ENCODE measurements around the gene MYOM1. TPM values are rescaled to one million over a fixed set of nuclear protein-coding genes. Genes with fewer than 3 reads are reported as not detected.

MYOM1 gene
- total RNA-seq, 1 donor from 2014 or later: 1.1 TPM

GRCh38 chr18:3157606-3158005, 62.2 kb downstream of the MYOM1 start:
- Mint-ChIP-seq H3K27me3 (no peaks in the 10 kb centered on the region), H3K4me1 (ENCODE audit: low read depth) (no peaks in the 10 kb centered on the region), H3K4me3 (ENCODE audit: low read depth) (no peak overlapping the region), H3K27ac (no peak overlapping the region), H3K36me3 (ENCODE audit: insufficient read depth) (no peaks in the 10 kb centered on the region), H3K9me3 (ENCODE audit: low read depth) (no peaks in the 10 kb centered on the region)
- no peak for TF ChIP-seq CTCF (IDR thresholded peaks at IDR 0.05; ENCODE audit: unreplicated experiment)
- DNase-seq (ENCODE audit: low spot score, unreplicated experiment): no peak

GRCh38 chr18:3157086-3157485, 62.7 kb downstream of the MYOM1 start:
- Mint-ChIP-seq H3K4me3 (ENCODE audit: low read depth) (no peak overlapping the region), H3K4me1 (ENCODE audit: low read depth) (no peaks in the 10 kb centered on the region), H3K9me3 (ENCODE audit: low read depth) (no peaks in the 10 kb centered on the region), H3K27me3 (no peaks in the 10 kb centered on the region), H3K27ac (no peak overlapping the region), H3K36me3 (ENCODE audit: insufficient read depth) (no peaks in the 10 kb centered on the region)
- DNase-seq (ENCODE audit: low spot score, unreplicated experiment): no peak
- TF ChIP-seq CTCF (IDR thresholded peaks at IDR 0.05; ENCODE audit: unreplicated experiment): no peak

GRCh38 chr18:3156325-3156640, 63.5 kb downstream of the MYOM1 start:
- no peaks in the 10 kb centered on the region for H3K4me1 Mint-ChIP-seq (ENCODE audit: low read depth)

GRCh38 chr18:3154214-3154613, 65.6 kb downstream of the MYOM1 start:
- no peak for TF ChIP-seq CTCF (IDR thresholded peaks at IDR 0.05; ENCODE audit: unreplicated experiment)
- Mint-ChIP-seq H3K36me3 (ENCODE audit: insufficient read depth) (no peaks in the 10 kb centered on the region), H3K27me3 (peaks cover 3% of the 10 kb centered on the region), H3K9me3 (ENCODE audit: low read depth) (no peaks in the 10 kb centered on the region), H3K27ac (no peak overlapping the region), H3K4me1 (ENCODE audit: low read depth) (no peaks in the 10 kb centered on the region), H3K4me3 (ENCODE audit: low read depth) (no peak overlapping the region)
- no peak for DNase-seq (ENCODE audit: low spot score, unreplicated experiment)

More at GRCh38 chr18:3156325-3156640, 63.5 kb downstream of the MYOM1 start:
- Mint-ChIP-seq H3K27me3 (peaks cover 3% of the 10 kb centered on the region), H3K36me3 (ENCODE audit: insufficient read depth) (no peaks in the 10 kb centered on the region), H3K9me3 (ENCODE audit: low read depth) (no peaks in the 10 kb centered on the region), H3K4me3 (ENCODE audit: low read depth) (no peak overlapping the region), H3K27ac (no peak overlapping the region)
- no peak for TF ChIP-seq CTCF (IDR thresholded peaks at IDR 0.05; ENCODE audit: unreplicated experiment)
- DNase-seq (ENCODE audit: low spot score, unreplicated experiment): no peak

GRCh38 chr18:3153107-3153704, 66.6 kb downstream of the MYOM1 start:
- no peaks in the 10 kb centered on the region for H3K36me3 Mint-ChIP-seq (ENCODE audit: insufficient read depth)
- TF ChIP-seq CTCF (IDR thresholded peaks at IDR 0.05; ENCODE audit: unreplicated experiment): no peak
- H3K27me3 Mint-ChIP-seq: peaks cover 3% of the 10 kb centered on the region
- no peak overlapping the region for H3K4me3 Mint-ChIP-seq (ENCODE audit: low read depth)
- DNase-seq (ENCODE audit: low spot score, unreplicated experiment): no peak
- no peaks in the 10 kb centered on the region for H3K4me1 Mint-ChIP-seq (ENCODE audit: low read depth)
- H3K27ac Mint-ChIP-seq: no peak overlapping the region
- H3K9me3 Mint-ChIP-seq (ENCODE audit: low read depth): peaks cover 1% of the 10 kb centered on the region

All from progenitor cell of endocrine pancreas (in vitro differentiated cells).